HG03342 (cell line): ENCODE results near the gene PTER.

Experiments
- ATAC-seq: cut with Tn5 transposase; IDR thresholded peaks from one replicate; pipeline ENCODE4 v1.9.1; 2021; ENCODE audit warnings: mild to moderate bottlenecking, moderate library complexity; ENCODE audit not compliant: unreplicated experiment

Gene PTER

GRCh38 chr10:16470747-16471146 is 33.9 kb downstream of the PTER start:
- ATAC-seq: no peak

GRCh38 chr10:16472828-16473227 is 36.0 kb downstream of the PTER start:
- ATAC-seq: no peak

- no peak for ATAC-seq
Observed at GRCh38 chr10:16477757-16478156, 40.9 kb downstream of the PTER start.

GRCh38 chr10:16478801-16479200 is 42.0 kb downstream of the PTER start:
- no peak for ATAC-seq

GRCh38 chr10:16481052-16481728 is 44.4 kb downstream of the PTER start:
- no peak for ATAC-seq

GRCh38 chr10:16483241-16483917 is 46.6 kb downstream of the PTER start:
- no peak for ATAC-seq

- ATAC-seq: no peak
Observed at GRCh38 chr10:16490511-16490910, 53.7 kb downstream of the PTER start.

- no peak for ATAC-seq
Observed at GRCh38 chr10:16491933-16492332, 55.1 kb downstream of the PTER start.

GRCh38 chr10:16493884-16494536 is 57.2 kb downstream of the PTER start:
- no peak for ATAC-seq

GRCh38 chr10:16497911-16498310 is 61.1 kb downstream of the PTER start:
- ATAC-seq: no peak

- ATAC-seq: no peak
Observed at GRCh38 chr10:16505161-16505560, 68.4 kb downstream of the PTER start.

GRCh38 chr10:16509996-16510395 is 73.2 kb downstream of the PTER start:
- no peak for ATAC-seq

GRCh38 chr10:16510843-16511242 is 74.0 kb downstream of the PTER start:
- no peak for ATAC-seq

GRCh38 chr10:16518822-16519221 is 82.0 kb downstream of the PTER start:
- no peak for ATAC-seq

- ATAC-seq: no peak
Observed at GRCh38 chr10:16519250-16519907, 82.6 kb downstream of the PTER start.

GRCh38 chr10:16519908-16520861 is 83.4 kb downstream of the PTER start:
- peak; percentile 26 for ATAC-seq

- peak; percentile 63 for ATAC-seq
Observed at GRCh38 chr10:16520900-16521299, 84.1 kb downstream of the PTER start.

- peak; percentile 35 for ATAC-seq
Observed at GRCh38 chr10:16521311-16522016, 84.7 kb downstream of the PTER start, which contains the start of gene C1QL3. TSS of gene C1QL3 (minus strand) at chr10:16521879. CDS start at chr10:16521065, 814 bp downstream.

- ATAC-seq: no peak
Observed at GRCh38 chr10:16527452-16527851, 90.6 kb downstream of the PTER start.

GRCh38 chr10:16529853-16530252 is 93.0 kb downstream of the PTER start:
- ATAC-seq: no peak
